WTC11 (cell line): ENCODE results near the gene MEX3D. TPM values are rescaled to one million over a fixed set of nuclear protein-coding genes. Genes with fewer than 3 reads are reported as not detected.

Experiments
- ATAC-seq: fragments of 200-7000 bp; cut with Tn5 transposase; 2 replicates; pipeline ENCODE4 v1.10.0; 2021; ENCODE audit warnings: mild to moderate bottlenecking, moderate library complexity
- CTCF ChIA-PET: fragments of 300-600 bp; sonication (Branson Sonifier 250); formaldehyde crosslinking; loops from one replicate; lab custom pipeline; 2021; ENCODE audit warnings: antibody characterized with exemption; lab: Charles Lee
- POLR2A ChIA-PET: fragments of 350-600 bp; sonication (Branson Sonifier 250); formaldehyde crosslinking; loops from one replicate; lab custom pipeline; 2021; ENCODE audit warnings: antibody characterized with exemption; lab: Charles Lee
- DNase-seq: peaks from one replicate; pipeline ENCODE4 v3.0.0; 2021; ENCODE audit warnings: low spot score
- H3K27ac Mint-ChIP-seq: 2 replicates; pipeline ENCODE4 v1.8.0; 2021; ENCODE audit warnings: mixed read lengths
- H3K27me3 Mint-ChIP-seq: 2 replicates; pipeline ENCODE4 v1.8.0; 2021; ENCODE audit warnings: low read depth, mild to moderate bottlenecking, moderate library complexity, mixed read lengths
- H3K36me3 Mint-ChIP-seq: 2 replicates; pipeline ENCODE4 v1.8.0; 2021; ENCODE audit warnings: mixed read lengths
- H3K4me1 Mint-ChIP-seq: 2 replicates; pipeline ENCODE4 v1.8.0; 2022; ENCODE audit warnings: mixed read lengths
- H3K4me3 Mint-ChIP-seq: 2 replicates; pipeline ENCODE4 v1.8.0; 2021; ENCODE audit warnings: mild to moderate bottlenecking, moderate library complexity, mixed read lengths
- H3K9me3 Mint-ChIP-seq: 2 replicates; pipeline ENCODE4 v1.8.0; 2021; ENCODE audit warnings: mixed read lengths
- CDX4 ChIP-seq: fragments of 250-450 bp; sonication (Bioruptor Pico); IDR thresholded peaks from 2 replicates; pipeline ENCODE4 v1.9.0; 2021; ENCODE audit warnings: moderate library complexity, mild to moderate bottlenecking, inconsistent platforms, borderline replicate concordance
- E2F5 ChIP-seq: sonication (generic); formaldehyde crosslinking; IDR thresholded peaks from 2 replicates; pipeline ENCODE4 v1.8.1; 2022; ENCODE audit warnings: mild to moderate bottlenecking, moderate library complexity, missing genetic modification reagents
- ESRRA ChIP-seq: sonication (generic); formaldehyde crosslinking; IDR thresholded peaks from 2 replicates; pipeline ENCODE4 v1.8.1; 2022; ENCODE audit warnings: mild to moderate bottlenecking, missing genetic modification reagents, borderline replicate concordance
- FOXJ3 ChIP-seq: sonication (generic); formaldehyde crosslinking; IDR thresholded peaks from 2 replicates; pipeline ENCODE4 v1.9.0; 2021; ENCODE audit warnings: missing genetic modification reagents, mild to moderate bottlenecking, borderline replicate concordance
- FOXK1 ChIP-seq: sonication (generic); formaldehyde crosslinking; IDR thresholded peaks from 2 replicates; pipeline ENCODE4 v1.8.0; 2022; ENCODE audit warnings: mild to moderate bottlenecking, moderate library complexity, missing genetic modification reagents
- FOXP1 ChIP-seq: sonication (generic); formaldehyde crosslinking; IDR thresholded peaks from 2 replicates; pipeline ENCODE4 v1.8.0; 2022; ENCODE audit warnings: missing genetic modification reagents, mild to moderate bottlenecking, moderate library complexity, borderline replicate concordance
- HMGA2 ChIP-seq: fragments of 250-450 bp; sonication (Bioruptor Pico); IDR thresholded peaks from 2 replicates; pipeline ENCODE4 v1.4.0; 2021; ENCODE audit warnings: mild to moderate bottlenecking, moderate library complexity
- JAZF1 ChIP-seq: fragments of 250-450 bp; sonication (Bioruptor Pico); IDR thresholded peaks from 2 replicates; pipeline ENCODE4 v1.9.0; 2021; ENCODE audit warnings: moderate library complexity, mild to moderate bottlenecking, inconsistent platforms
- MLX ChIP-seq: sonication (generic); formaldehyde crosslinking; IDR thresholded peaks from 2 replicates; pipeline ENCODE4 v1.8.1; 2023; ENCODE audit warnings: mild to moderate bottlenecking, missing genetic modification reagents, moderate library complexity
- MYBL2 ChIP-seq: sonication (generic); formaldehyde crosslinking; IDR thresholded peaks from 2 replicates; pipeline ENCODE4 v1.8.1; 2023; ENCODE audit warnings: mild to moderate bottlenecking, moderate library complexity, missing genetic modification reagents
- NR2C2 ChIP-seq: sonication (generic); formaldehyde crosslinking; IDR thresholded peaks from 2 replicates; pipeline ENCODE4 v1.8.0; 2022; ENCODE audit warnings: mild to moderate bottlenecking, missing genetic modification reagents
- NR3C1 ChIP-seq: sonication (generic); formaldehyde crosslinking; conservative IDR thresholded peaks from 2 replicates; pipeline ENCODE4 v1.8.1; 2023; ENCODE audit warnings: low read depth, mild to moderate bottlenecking, missing genetic modification reagents
- PRRX2 ChIP-seq: fragments of 250-450 bp; sonication (Bioruptor Pico); IDR thresholded peaks from 2 replicates; pipeline ENCODE4 v1.8.0; 2021; ENCODE audit warnings: mild to moderate bottlenecking
- SMAD4 ChIP-seq: sonication (generic); formaldehyde crosslinking; IDR thresholded peaks from 2 replicates; pipeline ENCODE4 v1.8.0; 2022; ENCODE audit warnings: mild to moderate bottlenecking, missing genetic modification reagents
- TEAD4 ChIP-seq: sonication (generic); formaldehyde crosslinking; IDR thresholded peaks from 2 replicates; pipeline ENCODE4 v1.8.0; 2022; ENCODE audit warnings: mild to moderate bottlenecking, missing genetic modification reagents
- TP53 ChIP-seq: sonication (generic); formaldehyde crosslinking; IDR thresholded peaks from 2 replicates; pipeline ENCODE4 v1.8.1; 2023; ENCODE audit warnings: mild to moderate bottlenecking, missing genetic modification reagents
- ZMAT4 ChIP-seq: fragments of 250-450 bp; sonication (Bioruptor Pico); IDR thresholded peaks from 2 replicates; pipeline ENCODE4 v1.9.0; 2021; ENCODE audit warnings: mild to moderate bottlenecking
- ZNF219 ChIP-seq: sonication (generic); formaldehyde crosslinking; IDR thresholded peaks from 2 replicates; pipeline ENCODE4 v1.8.0; 2023; ENCODE audit warnings: missing genetic modification reagents, mild to moderate bottlenecking, borderline replicate concordance
- ZNF423 ChIP-seq: fragments of 250-450 bp; sonication (Bioruptor Pico); IDR thresholded peaks from 2 replicates; pipeline ENCODE4 v2.1.2; 2022; ENCODE audit warnings: mild to moderate bottlenecking, moderate library complexity
- ZNF671 ChIP-seq: fragments of 250-450 bp; sonication (Bioruptor Pico); IDR thresholded peaks from 2 replicates; pipeline ENCODE4 v1.8.0; 2021; ENCODE audit warnings: mild to moderate bottlenecking
- ZSCAN18 ChIP-seq: fragments of 250-450 bp; sonication (Bioruptor Pico); IDR thresholded peaks from 2 replicates; pipeline ENCODE4 v2.1.2; 2022; ENCODE audit warnings: mild to moderate bottlenecking, moderate library complexity
- total RNA-seq: library from RNA; stranded (reverse); gene quantifications from 3 replicates; pipeline ENCODE4 v1.2.3, GENCODE V29; 2021

The MEX3D gene
- total RNA-seq, 1 experiment from 2014 or later, result 69.5 TPM

- H3K27me3 Mint-ChIP-seq, result peaks cover 58% of the 10 kb centered on the region
- POLR2A ChIA-PET, result no interaction called here
- H3K4me3 Mint-ChIP-seq, result no peak overlapping the region
These were observed 58.3 kb downstream of the MEX3D start for GRCh38 chr19:1509602-1510441.

GRCh38 chr19:1508507-1508856 is 59.6 kb downstream of the MEX3D start:
- no peak for TF ChIP-seq FOXJ3 (CRISPR knock-in tag)
- no peak for TF ChIP-seq NR2C2 (CRISPR knock-in tag)
- Mint-ChIP-seq H3K4me3 (peak overlapping the region; percentile 42; the same call in 1 of the 2 replicates), H3K27me3 (peaks cover 61% of the 10 kb centered on the region), H3K4me1 (no peaks in the 10 kb centered on the region; the same call in 1 of the 2 replicates), H3K36me3 (no peaks in the 10 kb centered on the region), H3K9me3 (no peaks in the 10 kb centered on the region), H3K27ac (no peak overlapping the region)
- ChIA-PET POLR2A (interaction anchor here (0.7 to 0.8 kb wide), 2 partner anchors 53 to 207 kb away, joined by 3 read pairs; no protein-coding TSS in a partner anchor), CTCF (interaction anchor here (0.8 to 1.8 kb wide), 3 partner anchors 15 to 54 kb away, joined by 3 to 4 read pairs (median 3); partner anchors contain the start of gene PLK5)
- DNase-seq, result no peak
- no peak for ATAC-seq

More at GRCh38 chr19:1509602-1510441, 58.3 kb downstream of the MEX3D start:
- H3K4me1 Mint-ChIP-seq, result no peaks in the 10 kb centered on the region
- H3K27ac Mint-ChIP-seq, result no peak overlapping the region
- no peak for ATAC-seq
- TF ChIP-seq ZNF671 (CRISPR knock-in tag), result no peak
- TF ChIP-seq SMAD4 (CRISPR knock-in tag), result no peak
- TF ChIP-seq CDX4, result no peak
- no peak for TF ChIP-seq TP53 (CRISPR knock-in tag)
- TF ChIP-seq HMGA2, result no peak
- TF ChIP-seq E2F5, result no peak
- TF ChIP-seq ZNF423 (CRISPR knock-in tag), result no peak
- no peak for TF ChIP-seq MLX (CRISPR knock-in tag)
- no peak for TF ChIP-seq MYBL2 (CRISPR knock-in tag)
- TF ChIP-seq JAZF1 (CRISPR knock-in tag), result no peak
- TF ChIP-seq TEAD4, result no peak
- no peak for TF ChIP-seq ZSCAN18 (CRISPR knock-in tag)
- TF ChIP-seq NR3C1 (CRISPR knock-in tag), result no peak
- no peak for TF ChIP-seq ZNF219 (CRISPR knock-in tag)
- TF ChIP-seq FOXP1 (CRISPR knock-in tag), result no peak
- TF ChIP-seq FOXK1 (CRISPR knock-in tag), result no peak
- TF ChIP-seq NR2C2 (CRISPR knock-in tag), result no peak
- no peak for TF ChIP-seq ESRRA (CRISPR knock-in tag)
- TF ChIP-seq PRRX2, result no peak
- no peak for TF ChIP-seq ZMAT4 (CRISPR knock-in tag)
- no peaks in the 10 kb centered on the region for H3K36me3 Mint-ChIP-seq
- H3K9me3 Mint-ChIP-seq, result no peaks in the 10 kb centered on the region
- no peak for DNase-seq
- CTCF ChIA-PET, result interaction anchor here (0.7 to 1.8 kb wide), 2 partner anchors 14 to 19 kb away, joined by 4 read pairs; partner anchors contain the start of genes PLK5 and REEP6
